ENCODE data around the gene LYSMD2. TPM values are rescaled to one million over a fixed set of nuclear protein-coding genes. Genes with fewer than 3 reads are reported as not detected.

LYSMD2 gene
- total RNA-seq (2021; fragmentation: NEBNext Ultra II Directional; extraction: Animal tissue kit (Norgen Biotek cat#: 25700)): 2.7 and 3.2 TPM in 2 replicates
- 0.85 and 2.2 TPM in 2 replicates for polyA plus RNA-seq (2011; rRNA removed)
- polyA plus RNA-seq (2011; cell fraction: cytosol; rRNA removed): 1.9 TPM
- polyA plus RNA-seq (2011; cell fraction: nucleus; rRNA removed): 0.86 TPM
- polyA plus RNA-seq (2012, experiment 1 of 2): 1.1 to 2.2 TPM (median 1.4 TPM) in 4 replicates
- 1.6 TPM for polyA plus RNA-seq (2012, experiment 2 of 2)
- 0.91 TPM for polyA plus RNA-seq (2013, experiment 1 of 2)
- polyA plus RNA-seq (2013, experiment 2 of 2): 1.2 TPM
- polyA minus RNA-seq (2011; rRNA and poly(A)+ RNA removed): 0.76 and 1.1 TPM in 2 replicates
- polyA minus RNA-seq (2011; cell fraction: cytosol; rRNA and poly(A)+ RNA removed): 1.1 TPM
- polyA minus RNA-seq (2011; cell fraction: nucleus; rRNA and poly(A)+ RNA removed): 0.70 TPM
- long read RNA-seq, experiment 1, partial matches to known transcripts: 1 of 3 reads
- long read RNA-seq, experiment 1, other reads (novel, unspliced or antisense): 1 of 3 reads
- long read RNA-seq, experiment 2, partial matches to known transcripts: 1 of 3 reads
- long read RNA-seq, experiment 2, other reads (novel, unspliced or antisense): 1 of 3 reads

- Histone ChIP-seq H2BK20ac (ENCODE audit: low read length) (no peak within 1 kb of the TSS), H3K23me2 (ENCODE audit: low read depth, low read length) (peaks cover 8% of the 10 kb centered on the region), H2AFZ (ENCODE audit: low read length) (peak within 1 kb of the TSS; percentile 37), H3K27ac (ENCODE audit: low read depth, low read length) (no peak within 1 kb of the TSS), H3K79me2 (ENCODE audit: control insufficient read depth in 1 of 2, insufficient read depth in 2 of 2, low read length in 2 of 2) (no peaks in the 10 kb centered on the region), H3K9ac (replicated peaks in 1 of 4; ENCODE audit: extremely low read depth in 1 of 4, low read depth in 3 of 4, low read length in 3 of 4) (peak within 1 kb of the TSS in 3 of 4 experiments; percentile 9 to 62 (median 39); a peak in 3 of 7 replicates), H4K8ac (ENCODE audit: extremely low read depth, insufficient read depth, low read length) (peak within 1 kb of the TSS; percentile 83; the same call in 1 of the 2 replicates), H2BK12ac (ENCODE audit: low read depth, low read length) (no peak within 1 kb of the TSS), H2BK5ac (ENCODE audit: low read depth, low read length) (no peak within 1 kb of the TSS), H4K5ac (ENCODE audit: insufficient read length, low read depth, low read length) (no peak within 1 kb of the TSS), H3K14ac (ENCODE audit: insufficient read length) (no peak within 1 kb of the TSS), H3K56ac (replicated peaks; ENCODE audit: insufficient read length, low read depth, low read length) (peak within 1 kb of the TSS; percentile 16), H3K4me1 (replicated peaks in 1 of 4; ENCODE audit: control insufficient read depth in 3 of 4, insufficient read depth in 4 of 4, low read length in 3 of 4) (peaks cover 0 to 4% (median 0%) of the 10 kb centered on the region in 4 experiments; a peak in 1 of 7 replicates), H2BK120ac (replicated peaks; ENCODE audit: low read depth, low read length) (no peak within 1 kb of the TSS), H4K20me1 (replicated peaks in 1 of 2; ENCODE audit: control insufficient read depth in 1 of 2, insufficient read depth in 2 of 2, low read length in 2 of 2) (peaks cover 1% of the 10 kb centered on the region in 2 experiments), H4K91ac (replicated peaks; ENCODE audit: insufficient read length, low read length) (peak within 1 kb of the TSS; percentile 54), H3K79me1 (ENCODE audit: low read depth, low read length) (no peaks in the 10 kb centered on the region), H3K27me3 (replicated peaks in 1 of 4; ENCODE audit: control insufficient read depth in 3 of 4, extremely low read depth in 1 of 4, insufficient read depth in 3 of 4, low read length in 3 of 4) (peaks cover 6 to 32% (median 19%) of the 10 kb centered on the region in 4 experiments), H3K36me3 (ENCODE audit: control insufficient read depth in 2 of 4, insufficient read depth in 4 of 4, low read length in 3 of 4) (no peaks in the 10 kb centered on the region), H3K4me2 (ENCODE audit: insufficient read depth in 1 of 2, low read depth in 2 of 2, low read length in 2 of 2) (peak within 1 kb of the TSS; percentile 75 to 94), H2BK15ac (ENCODE audit: low read length) (no peak within 1 kb of the TSS), H3K4me3 (ENCODE audit: extremely low read depth in 1 of 4, insufficient read depth in 2 of 4, low read depth in 3 of 4, low read length in 4 of 4) (peak within 1 kb of the TSS; percentile 55 to 66 (median 58)), H2AK5ac (ENCODE audit: low read depth, low read length) (no peak within 1 kb of the TSS), H3K18ac (ENCODE audit: extremely low read depth, low read length) (peak within 1 kb of the TSS; percentile 71), H3K4ac (replicated peaks; ENCODE audit: insufficient read length, low read depth, low read length) (peak within 1 kb of the TSS; percentile 83), H3K9me3 (ENCODE audit: insufficient read depth in 2 of 2, low read depth in 1 of 2, low read length in 1 of 2) (no peaks in the 10 kb centered on the region), H3K23ac (ENCODE audit: insufficient read length) (no peak within 1 kb of the TSS)
- no peak for DNase-seq (ENCODE audit: low read depth in 1 of 2, low spot score in 2 of 2)
- WGBS, 2 experiments (ENCODE audit: extremely low coverage in 1 of 2, insufficient coverage in 1 of 2, insufficient read length in 1 of 2, insufficient replicate concordance in 2 of 2, low coverage in 1 of 2, low lambda C conversion rate in 2 of 2, missing lambda C conversion rate in 1 of 2): 3% methylated on average over 35 of the region's 67 CpGs; no CpG with 5 or more reads in 1 of the 2 experiments
- no peak for FAIRE-seq
- POLR2A ChIA-PET (ENCODE audit: partially characterized antibody): interaction anchor here (0.5 to 2.6 kb wide), 12 partner anchors 9 to 234 kb away, joined by 3 to 13 read pairs (median 3); partner anchors contain the start of genes SCG3 and TMOD2
- CTCF ChIA-PET (ENCODE audit: partially characterized antibody): interaction anchor here (1.0 to 4.5 kb wide), 5 partner anchors 15 to 90 kb away, joined by 3 to 22 read pairs (median 3); no protein-coding TSS in a partner anchor
- peak; percentile 13; the same call in 1 of the 2 replicates for TF ChIP-seq E2F6 (IDR thresholded peaks at IDR 0.05)
- TF ChIP-seq CREB1 (IDR thresholded peaks at IDR 0.05): peak; percentile 43; the same call in 1 of the 2 replicates
- TF ChIP-seq BCL11A (IDR thresholded peaks at IDR 0.05; ENCODE audit: low read depth in 2 of 2, low read length in 2 of 2): no peak
- TF ChIP-seq ATF3 (IDR thresholded peaks at IDR 0.05; ENCODE audit: insufficient read depth, low read depth, low read length): no peak
- TF ChIP-seq RAD21 (IDR thresholded peaks at IDR 0.05 in 1 of 2, conservative IDR thresholded peaks at IDR 0.05 in 1 of 2; ENCODE audit: low read depth in 2 of 2, low read length in 2 of 2): 0 out of 4 replicates have a peak, but pooled peaks of 1 of the 2 experiments have one; percentile 1
- TF ChIP-seq SP2 (IDR thresholded peaks at IDR 0.05; ENCODE audit: low read length): no peak
- TF ChIP-seq SP4 (IDR thresholded peaks at IDR 0.05; ENCODE audit: low read length): no peak
Measured at GRCh38 chr15:51737522-51738305, at the start of gene LYSMD2. LYSMD2 (minus strand) TSS chr15:51737655; CDS start chr15:51737622, 33 bp downstream.

Data from H1 (cell line).